Measurements from ENCODE around the gene RIMS3.

RIMS3 gene

DNA sequence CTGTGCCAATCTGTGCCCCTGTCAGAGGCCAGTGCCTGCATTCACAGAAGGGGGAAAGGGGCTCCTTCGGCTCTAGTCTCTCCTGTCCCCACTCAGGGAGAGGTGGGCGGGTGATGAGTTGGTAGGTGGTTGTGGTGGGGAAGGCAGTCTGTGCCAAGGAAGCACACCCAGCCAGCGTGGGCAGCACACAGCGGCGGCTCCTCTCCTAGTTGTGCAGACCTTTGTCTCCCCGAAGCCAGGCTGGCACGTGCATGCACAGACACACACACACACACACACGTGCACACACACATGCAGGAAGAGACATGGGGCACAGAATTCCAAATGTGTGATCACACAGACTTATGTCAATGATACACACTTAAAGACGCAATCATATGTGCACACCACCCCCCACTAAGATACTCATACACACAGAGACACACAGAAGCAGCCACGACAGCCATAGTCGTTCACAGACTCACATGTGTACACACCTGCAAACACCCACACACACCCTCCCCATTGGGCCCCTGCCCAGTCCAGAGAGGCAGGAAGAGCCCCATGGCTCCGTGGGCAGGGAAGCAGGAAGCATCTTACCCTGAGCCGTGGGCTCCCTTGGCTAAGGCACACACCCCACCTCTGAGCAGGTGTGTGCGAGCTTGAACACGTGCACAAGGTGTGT lies 16.4 kb downstream of the RIMS3 start:
- TF ChIP-seq, protein P1, sequence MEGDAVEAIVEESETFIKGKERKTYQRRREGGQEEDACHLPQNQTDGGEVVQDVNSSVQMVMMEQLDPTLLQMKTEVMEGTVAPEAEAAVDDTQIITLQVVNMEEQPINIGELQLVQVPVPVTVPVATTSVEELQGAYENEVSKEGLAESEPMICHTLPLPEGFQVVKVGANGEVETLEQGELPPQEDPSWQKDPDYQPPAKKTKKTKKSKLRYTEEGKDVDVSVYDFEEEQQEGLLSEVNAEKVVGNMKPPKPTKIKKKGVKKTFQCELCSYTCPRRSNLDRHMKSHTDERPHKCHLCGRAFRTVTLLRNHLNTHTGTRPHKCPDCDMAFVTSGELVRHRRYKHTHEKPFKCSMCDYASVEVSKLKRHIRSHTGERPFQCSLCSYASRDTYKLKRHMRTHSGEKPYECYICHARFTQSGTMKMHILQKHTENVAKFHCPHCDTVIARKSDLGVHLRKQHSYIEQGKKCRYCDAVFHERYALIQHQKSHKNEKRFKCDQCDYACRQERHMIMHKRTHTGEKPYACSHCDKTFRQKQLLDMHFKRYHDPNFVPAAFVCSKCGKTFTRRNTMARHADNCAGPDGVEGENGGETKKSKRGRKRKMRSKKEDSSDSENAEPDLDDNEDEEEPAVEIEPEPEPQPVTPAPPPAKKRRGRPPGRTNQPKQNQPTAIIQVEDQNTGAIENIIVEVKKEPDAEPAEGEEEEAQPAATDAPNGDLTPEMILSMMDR (IDR thresholded peaks at IDR 0.05), result no peak
- DNase-seq (ENCODE audit: low spot score), result no peak
- H3K27ac ChIP-seq, result no peak overlapping the region
- no peak overlapping the region for H3K4me3 ChIP-seq

DNA sequence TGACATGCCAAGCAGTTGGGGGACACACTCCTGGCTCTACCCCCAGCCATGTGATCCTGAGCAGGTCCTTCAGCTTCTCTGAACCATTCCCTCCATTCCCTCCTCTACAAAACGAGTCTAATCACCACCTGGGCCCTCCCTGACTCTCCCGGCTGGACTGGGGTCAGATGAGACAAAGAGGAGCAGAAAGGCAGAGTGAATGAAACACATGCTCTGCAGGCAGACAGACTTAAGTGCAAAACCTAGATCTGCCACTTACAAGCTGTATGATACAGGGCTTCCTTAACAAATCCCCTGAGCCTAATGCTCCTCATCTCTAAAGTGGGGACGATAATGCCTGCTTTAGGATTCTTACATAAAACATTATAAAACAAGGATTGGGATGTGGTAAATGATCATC lies 17.3 kb downstream of the RIMS3 start:
- H3K27ac ChIP-seq, result no peak overlapping the region
- TF ChIP-seq, protein P1 (IDR thresholded peaks at IDR 0.05), result no peak
- H3K4me3 ChIP-seq, result no peak overlapping the region
- no peak for DNase-seq (ENCODE audit: low spot score)

DNA sequence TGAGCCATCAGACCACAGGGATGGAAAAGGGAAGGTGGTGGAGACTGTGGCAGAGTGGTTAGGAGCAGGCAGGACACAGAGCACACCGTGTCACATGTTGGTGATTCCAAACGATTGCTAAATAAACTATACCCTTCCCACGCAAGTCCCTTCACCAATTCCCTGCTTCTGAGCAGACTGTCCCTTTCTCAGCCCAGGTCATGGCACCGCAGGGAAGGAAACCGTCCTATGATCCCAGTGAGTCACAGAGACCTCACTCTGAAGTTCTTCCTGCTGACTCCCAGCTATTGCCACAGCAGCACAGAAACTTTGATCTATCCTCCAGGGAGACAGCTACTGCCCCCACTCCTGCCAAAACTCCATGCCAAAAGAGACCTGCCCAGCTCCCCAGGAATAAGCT lies 19.2 kb downstream of the RIMS3 start:
- TF ChIP-seq, protein P1 (IDR thresholded peaks at IDR 0.05), result no peak
- Histone ChIP-seq H3K27ac (no peak overlapping the region), H3K4me3 (no peak overlapping the region)
- no peak for DNase-seq (ENCODE audit: low spot score)

DNA sequence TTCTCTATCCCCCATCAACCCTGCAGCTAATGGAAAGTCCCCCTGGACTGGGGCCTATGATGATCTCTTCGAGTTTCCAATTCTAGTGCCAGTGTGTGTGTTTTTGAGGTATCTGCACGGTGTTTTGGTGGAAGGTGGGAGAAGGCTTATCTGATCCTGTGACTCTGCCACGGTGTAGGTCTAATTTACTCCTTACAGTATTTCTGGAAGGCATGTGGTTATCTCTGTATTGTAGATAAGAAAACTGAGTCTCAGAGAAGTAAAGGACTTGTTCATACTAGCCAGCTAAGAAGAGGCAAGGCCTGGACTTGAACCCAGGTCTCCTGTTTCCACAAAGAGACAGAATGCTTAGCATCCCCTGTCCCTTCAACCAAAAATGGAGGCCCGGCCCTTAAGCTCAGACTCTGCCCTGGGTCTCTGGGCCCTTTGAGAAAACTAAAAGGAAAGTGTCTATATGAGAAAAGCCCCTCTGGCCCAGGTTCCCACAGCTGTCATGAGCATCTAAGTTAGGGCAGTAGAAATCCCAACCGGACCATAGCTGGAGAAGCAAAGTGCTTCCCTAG lies 20.3 kb downstream of the RIMS3 start:
- Histone ChIP-seq H3K27ac (no peak overlapping the region), H3K4me3 (no peak overlapping the region)
- DNase-seq (ENCODE audit: low spot score), result no peak
- TF ChIP-seq, protein P1 (IDR thresholded peaks at IDR 0.05), result no peak

DNA sequence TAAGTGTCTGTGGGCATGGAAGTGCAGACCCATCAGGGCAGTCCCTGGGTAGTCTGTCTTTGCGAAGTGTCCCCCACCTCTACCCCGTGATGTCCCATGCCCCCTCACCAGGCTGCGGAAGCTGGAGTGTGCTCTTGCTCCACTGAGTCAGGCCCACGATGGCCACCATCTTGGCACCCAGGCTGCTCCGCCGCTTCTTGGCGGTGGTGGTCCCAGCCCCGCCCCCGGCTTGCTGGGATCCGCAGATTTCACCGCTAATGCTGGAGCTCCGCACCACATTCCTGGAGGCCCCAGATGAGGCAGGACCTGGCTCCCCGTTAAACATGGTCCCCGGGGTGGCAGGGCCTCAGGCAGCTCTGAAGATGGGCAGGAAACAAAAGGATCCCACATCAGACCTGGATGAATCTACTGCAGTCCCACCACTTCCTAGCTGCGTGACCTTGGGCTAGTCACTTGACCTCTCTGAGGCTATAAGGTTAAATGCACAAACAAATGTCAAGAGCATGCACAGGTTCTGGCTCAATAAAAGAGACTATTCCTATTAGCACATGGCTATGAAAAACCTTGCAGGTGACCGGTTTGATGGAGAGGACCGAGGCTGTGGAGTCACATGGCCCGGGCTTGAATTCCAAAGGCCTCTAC lies 23.8 kb downstream of the RIMS3 start:
- H3K27ac ChIP-seq, result no peak overlapping the region
- DNase-seq (ENCODE audit: low spot score), result no peak
- TF ChIP-seq, protein P1 (IDR thresholded peaks at IDR 0.05), result no peak
- H3K4me3 ChIP-seq, result no peak overlapping the region

DNA sequence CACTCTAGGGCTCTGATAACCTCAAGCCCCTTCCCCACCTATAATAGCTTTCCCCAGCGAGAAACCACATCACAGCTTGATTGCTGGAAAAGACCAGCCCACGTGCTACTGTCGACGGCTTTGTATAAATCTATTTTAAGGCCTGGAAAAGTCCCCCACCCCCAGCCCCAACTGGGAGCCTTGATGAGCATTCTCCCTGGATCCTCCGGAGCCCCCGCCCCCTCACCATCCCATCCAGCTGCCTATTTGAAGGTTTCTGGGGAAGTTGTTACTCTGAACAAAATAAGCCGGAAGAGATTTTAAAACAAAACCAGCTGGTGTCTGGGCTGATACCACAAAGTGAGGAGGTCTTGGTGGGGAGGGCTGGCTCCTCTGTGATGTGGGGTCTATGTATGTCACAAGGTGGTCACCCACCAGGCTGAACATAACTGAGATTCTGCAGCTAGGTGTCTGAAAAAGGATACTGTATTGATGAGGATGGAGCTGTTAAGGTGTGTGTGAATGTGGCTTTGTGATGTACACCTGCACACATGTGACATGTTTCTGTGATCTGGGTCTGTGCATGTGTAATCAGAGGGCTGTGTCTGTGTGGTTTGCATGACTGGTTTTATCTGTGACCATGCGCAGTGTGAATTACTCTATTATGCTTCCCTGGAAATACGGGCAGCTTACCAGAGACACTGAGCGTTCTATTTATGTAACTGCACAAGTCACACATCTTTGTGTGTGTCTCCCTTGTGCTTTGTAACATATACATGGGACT lies 25.0 kb downstream of the RIMS3 start:
- H3K27ac ChIP-seq, result no peak overlapping the region
- no peak for DNase-seq (ENCODE audit: low spot score)

More for the DNA sequence above, 25.0 kb downstream of the RIMS3 start:
- H3K4me3 ChIP-seq, result no peak overlapping the region
- TF ChIP-seq, protein P1 (IDR thresholded peaks at IDR 0.05), result no peak

All from coronary artery (tissue), 2 donors.